B cell (primary cell): Measurements from ENCODE around the gene CBFB. TPM values are rescaled to one million over a fixed set of nuclear protein-coding genes. Genes with fewer than 3 reads are reported as not detected.

Experiments
- ATAC-seq: fragments of 200-7000 bp; cut with Tn5 transposase; one replicate; pipeline ENCODE4 v1.10.0; 2021; ENCODE audit warnings: low read depth, mild to moderate bottlenecking, moderate number of reproducible peaks, moderate library complexity
- CTCF ChIA-PET: fragments of 350-600 bp; sonication (Branson Sonifier 250); formaldehyde crosslinking; loops from one replicate; lab custom pipeline; 2021; ENCODE audit warnings: antibody characterized with exemption, inconsistent platforms; lab: Charles Lee
- POLR2A ChIA-PET: fragments of 350-600 bp; sonication (Branson Sonifier 250); formaldehyde crosslinking; loops from one replicate; lab custom pipeline; 2021; ENCODE audit warnings: antibody characterized with exemption; lab: Charles Lee
- DNase-seq: peaks from one replicate; pipeline ENCODE4 v3.0.0; 2013
- H2AFZ ChIP-seq: 2 replicates; pipeline ENCODE4 v1.6.1; 2012; ENCODE audit warnings: mild to moderate bottlenecking, low read depth, low read length; ENCODE audit not compliant: insufficient read depth, poor library complexity, severe bottlenecking
- H3K27ac ChIP-seq, 2 donors: 1 replicate in 1 of 2; 2 replicates in 1 of 2; pipeline ENCODE4 v1.5.1; 2012 to 2013; ENCODE audit warnings: low read length in 2 of 2, mild to moderate bottlenecking in 2 of 2, moderate library complexity in 1 of 2
- H3K27me3 ChIP-seq, 4 experiments: fragments of 200-600 bp in 1 of 4; sonication (generic) in 1 of 4; replicated peaks in 1 of 4; 1 replicate in 2 of 4; 2 replicates in 2 of 4; pipeline versions ENCODE4 v1.6.1 to v1.7.0; 2013 to 2016; ENCODE audit warnings: low read length in 3 of 4, mild to moderate bottlenecking in 2 of 4, mixed read lengths in 1 of 4, moderate library complexity in 1 of 4; ENCODE audit not compliant: insufficient read depth in 4 of 4, control insufficient read depth in 3 of 4; ENCODE audit errors: control extremely low read depth in 1 of 4
- H3K36me3 ChIP-seq, 2 experiments: replicated peaks in 1 of 2; 1 replicate in 1 of 2; 2 replicates in 1 of 2; pipeline versions ENCODE4 v1.6.1 to v1.7.1; 2013; ENCODE audit warnings: low read length in 1 of 2; ENCODE audit not compliant: insufficient read depth in 2 of 2, control insufficient read depth in 1 of 2; ENCODE audit errors: control extremely low read depth in 1 of 2, extremely low read depth in 1 of 2
- H3K4me1 ChIP-seq, 2 donors: fragments of 200-600 bp in 1 of 2; sonication (generic) in 1 of 2; 1 replicate in 1 of 2; 2 replicates in 1 of 2; pipeline versions ENCODE4 v1.5.1 to v1.6.1; 2013 to 2017; ENCODE audit warnings: low read length in 2 of 2; ENCODE audit not compliant: control insufficient read depth in 2 of 2, insufficient read depth in 2 of 2
- H3K4me2 ChIP-seq: replicated peaks from 2 replicates; pipeline ENCODE3; 2012; ENCODE audit warnings: mild to moderate bottlenecking, low read depth, low read length; ENCODE audit not compliant: poor library complexity, severe bottlenecking
- H3K4me3 ChIP-seq, 5 experiments: fragments of 200-600 bp in 1 of 5; sonication (generic) in 1 of 5; 1 replicate in 3 of 5; 2 replicates in 2 of 5; pipeline versions ENCODE4 v1.5.1 to v1.7.0; 2011 to 2016; ENCODE audit warnings: low read length in 4 of 5, mild to moderate bottlenecking in 4 of 5, low read depth in 2 of 5, control low read depth in 1 of 5, moderate library complexity in 1 of 5; ENCODE audit not compliant: insufficient read depth in 1 of 5; ENCODE audit errors: control extremely low read depth in 1 of 5, extremely low read depth in 1 of 5
- H3K79me2 ChIP-seq: fragments of 200-600 bp; sonication (generic); one replicate; pipeline ENCODE4 v1.6.0; 2016; ENCODE audit warnings: low read length; ENCODE audit not compliant: control insufficient read depth, insufficient read depth
- H3K9ac ChIP-seq: fragments of 200-600 bp; sonication (generic); 2 replicates; pipeline ENCODE4 v1.6.1; 2017; ENCODE audit warnings: mild to moderate bottlenecking, low read length, moderate library complexity
- H3K9me3 ChIP-seq, 3 donors: one replicate each; pipeline versions ENCODE4 v1.6.1 to v1.7.1; 2013; ENCODE audit warnings: low read length in 2 of 3; ENCODE audit not compliant: control insufficient read depth in 2 of 3, insufficient read depth in 1 of 3; ENCODE audit errors: control extremely low read depth in 1 of 3
- H4K20me1 ChIP-seq: 2 replicates; pipeline ENCODE4 v1.6.0; 2012; ENCODE audit warnings: mild to moderate bottlenecking, low read length; ENCODE audit not compliant: insufficient read depth, control insufficient read depth, poor library complexity, severe bottlenecking
- H3K27ac Mint-ChIP-seq: one replicate; pipeline ENCODE4 v1.8.0; 2021; ENCODE audit warnings: mixed read lengths
- H3K27me3 Mint-ChIP-seq: one replicate; pipeline ENCODE4 v1.8.0; 2021; ENCODE audit warnings: mixed read lengths
- H3K4me1 Mint-ChIP-seq: one replicate; pipeline ENCODE4 v1.8.0; 2021; ENCODE audit warnings: mixed read lengths
- H3K4me3 Mint-ChIP-seq: one replicate; pipeline ENCODE4 v1.8.0; 2021; ENCODE audit warnings: mixed read lengths
- H3K9me3 Mint-ChIP-seq: one replicate; pipeline ENCODE4 v1.8.0; 2022; ENCODE audit warnings: mixed read lengths; ENCODE audit not compliant: insufficient read depth
- CTCF ChIP-seq: fragments of 200-600 bp; IDR thresholded peaks from one replicate; pipeline ENCODE4 v1.8.0; 2022; ENCODE audit warnings: antibody characterized with exemption, mild to moderate bottlenecking
- EZH2 ChIP-seq: IDR thresholded peaks from 2 replicates; pipeline ENCODE4 v1.6.1; 2012; ENCODE audit warnings: borderline replicate concordance, low read depth, mild to moderate bottlenecking, moderate library complexity, low read length; ENCODE audit not compliant: insufficient read depth, poor library complexity, severe bottlenecking
- WGBS: methylation state at CpG from one replicate; pipeline ENCODE4 v1.1.5; 2013; ENCODE audit warnings: missing lambda C conversion rate; ENCODE audit not compliant: insufficient coverage; 5-methylcytosine and 5-hydroxymethylcytosine counted together
- intact Hi-C: fragments of 100-400 bp; cut with micrococcal nuclease; formaldehyde crosslinking; loops from one replicate; pipeline ENCODE4 v1.10.0; 2022
- polyA plus RNA-seq: library from polyadenylated mRNA; depleted of rRNA; stranded (reverse); fragments of >200 nt; gene quantifications from 2 replicates; pipeline ENCODE4 v1.2.3, GENCODE V29; 2012
- total RNA-seq, 2 donors: library from RNA; stranded (reverse); fragments of 120-200 nt in 1 of 2; gene quantifications; 1 replicate in 1 of 2; 2 replicates in 1 of 2; pipeline versions ENCODE4 v1.2.3 to v1.2.4, GENCODE V29; 2013 to 2022

The CBFB gene
- total and polyA plus RNA-seq, 2 donors (not counting 1 experiment from before 2014, with no cell fraction given) = 19.5 to 89.0 TPM

GRCh38 chr16:67128417-67128816, 99.5 kb downstream of the CBFB start:
- ChIA-PET POLR2A (no interaction called here), CTCF (interaction anchor here (0.9 kb wide), 1 partner anchor 10 kb away, joined by 3 read pairs; no protein-coding TSS in a partner anchor)
- peaks cover 0 to 43% of the 10 kb centered on the region in 2 experiments for H3K36me3 ChIP-seq

DNA sequence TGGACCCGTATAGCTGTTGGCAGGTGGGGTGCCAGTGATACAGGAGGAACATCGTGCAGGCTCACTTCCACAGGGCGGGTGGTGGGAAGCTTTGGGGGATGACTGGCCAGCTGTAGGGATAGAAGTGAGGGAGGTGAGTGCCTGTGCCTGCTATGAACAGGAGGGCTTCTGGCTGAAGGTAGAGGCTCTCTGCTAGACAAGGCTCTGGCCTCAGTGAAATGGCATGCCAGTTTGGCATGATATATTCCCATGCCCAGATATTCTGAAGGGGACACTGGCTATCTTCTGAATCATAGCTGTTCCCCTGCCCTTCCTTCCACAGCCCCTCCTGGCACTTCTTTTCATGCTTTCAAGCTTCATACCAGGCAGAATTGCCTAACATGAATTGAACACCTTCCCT, 99.9 kb downstream of the CBFB start:
- no peaks in the 10 kb centered on the region for H3K9me3 Mint-ChIP-seq
- 100% methylated on average over 3 of the region's 3 CpGs for WGBS
- ATAC-seq (no peak), DNase-seq (no peak)
- Histone ChIP-seq H3K9ac (no peak overlapping the region), H3K4me3 (no peak overlapping the region), H3K9me3 (no peaks in the 10 kb centered on the region), H2AFZ (no peak overlapping the region), H3K36me3 (peaks cover 0 to 44% of the 10 kb centered on the region in 2 experiments), H4K20me1 (no peaks in the 10 kb centered on the region), H3K4me2 (no peak overlapping the region), H3K27me3 (no peaks in the 10 kb centered on the region), H3K27ac (no peak overlapping the region), H3K4me1 (no peaks in the 10 kb centered on the region), H3K79me2 (no peaks in the 10 kb centered on the region)
- no peak overlapping the region for H3K27ac Mint-ChIP-seq
- TF ChIP-seq EZH2 = no peak
- TF ChIP-seq CTCF = no peak
- ChIA-PET POLR2A (no interaction called here), CTCF (interaction anchor here (0.9 to 1.4 kb wide), 2 partner anchors 9 to 25 kb away, joined by 3 to 4 read pairs; no protein-coding TSS in a partner anchor)
- no peak overlapping the region for H3K4me3 Mint-ChIP-seq
- no peaks in the 10 kb centered on the region for H3K27me3 Mint-ChIP-seq
- H3K4me1 Mint-ChIP-seq = no peaks in the 10 kb centered on the region
- intact Hi-C loops = no loop called here

More at GRCh38 chr16:67128417-67128816, 99.5 kb downstream of the CBFB start:
- no peak overlapping the region for H3K27ac ChIP-seq
- no peaks in the 10 kb centered on the region for H3K9me3 ChIP-seq
- no peaks in the 10 kb centered on the region for H3K79me2 ChIP-seq
- no peak overlapping the region for H3K4me3 Mint-ChIP-seq
- no peaks in the 10 kb centered on the region for H3K4me1 ChIP-seq
- H3K27me3 Mint-ChIP-seq = no peaks in the 10 kb centered on the region
- DNase-seq (no peak), ATAC-seq (no peak)
- H3K9me3 Mint-ChIP-seq = no peaks in the 10 kb centered on the region
- TF ChIP-seq EZH2 (no peak), CTCF (no peak)
- H3K27ac Mint-ChIP-seq = no peak overlapping the region
- no peaks in the 10 kb centered on the region for H4K20me1 ChIP-seq
- intact Hi-C loops = no loop called here
- no peaks in the 10 kb centered on the region for H3K4me1 Mint-ChIP-seq
- no peak overlapping the region for H2AFZ ChIP-seq
- no peak overlapping the region for H3K4me3 ChIP-seq
- H3K27me3 ChIP-seq = no peaks in the 10 kb centered on the region
- no peak overlapping the region for H3K4me2 ChIP-seq
- no peak overlapping the region for H3K9ac ChIP-seq
